HG03342 (cell line): ENCODE data around the gene OMP.

Experiments
- ATAC-seq: cut with Tn5 transposase; IDR thresholded peaks from one replicate; pipeline ENCODE4 v1.9.1; 2021; ENCODE audit warnings: mild to moderate bottlenecking, moderate library complexity; ENCODE audit not compliant: unreplicated experiment

The OMP gene

DNA sequence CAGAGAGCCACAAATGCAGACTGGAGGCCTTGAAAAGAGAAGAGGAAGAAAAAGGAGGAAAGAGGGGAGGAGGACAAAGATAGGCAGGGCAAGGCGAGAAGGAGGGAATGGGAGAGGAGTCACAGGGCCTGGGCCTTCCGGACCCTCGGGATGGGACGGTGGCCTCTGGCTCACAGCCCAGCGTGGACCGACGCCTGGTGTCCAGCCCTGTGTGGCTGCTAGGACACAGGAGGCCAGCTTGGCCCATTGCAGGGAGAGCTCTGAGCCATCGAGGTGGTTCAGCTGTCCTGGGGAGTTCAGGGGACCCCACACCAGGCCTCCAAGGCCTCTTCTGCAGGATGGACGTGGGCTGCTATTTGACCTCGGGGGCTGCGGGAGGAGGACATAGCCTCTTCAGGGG is 34.8 kb downstream of the OMP start:
- ATAC-seq = no peak

DNA sequence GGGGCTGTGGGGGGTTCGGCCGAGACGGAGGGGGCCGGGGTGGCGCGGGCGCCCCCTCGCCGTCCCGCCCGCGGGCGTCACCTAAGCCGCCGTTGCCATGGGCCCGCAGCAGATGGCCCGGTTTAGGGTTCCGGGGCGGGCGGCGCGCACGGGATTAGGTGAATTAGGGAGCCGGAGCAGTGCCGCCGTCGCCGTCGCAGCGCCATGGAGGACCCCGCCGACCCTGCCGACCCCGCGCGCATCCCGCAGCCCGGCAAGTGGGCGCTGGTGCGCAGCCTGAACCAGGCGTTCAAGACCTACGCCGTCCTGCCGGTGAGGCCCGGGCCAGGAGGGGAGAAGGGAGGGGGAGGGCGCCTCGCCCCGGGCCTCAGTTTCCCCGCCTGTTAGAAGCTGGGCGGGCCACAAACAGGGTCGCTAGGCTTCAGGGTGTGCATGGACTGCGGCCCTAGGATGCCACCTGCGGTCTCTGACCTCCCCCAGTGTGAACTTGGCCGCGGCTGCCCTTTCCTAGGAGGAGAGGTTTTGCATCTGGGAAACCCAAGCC is 35.5 kb downstream of the OMP start:
- no peak for ATAC-seq

DNA sequence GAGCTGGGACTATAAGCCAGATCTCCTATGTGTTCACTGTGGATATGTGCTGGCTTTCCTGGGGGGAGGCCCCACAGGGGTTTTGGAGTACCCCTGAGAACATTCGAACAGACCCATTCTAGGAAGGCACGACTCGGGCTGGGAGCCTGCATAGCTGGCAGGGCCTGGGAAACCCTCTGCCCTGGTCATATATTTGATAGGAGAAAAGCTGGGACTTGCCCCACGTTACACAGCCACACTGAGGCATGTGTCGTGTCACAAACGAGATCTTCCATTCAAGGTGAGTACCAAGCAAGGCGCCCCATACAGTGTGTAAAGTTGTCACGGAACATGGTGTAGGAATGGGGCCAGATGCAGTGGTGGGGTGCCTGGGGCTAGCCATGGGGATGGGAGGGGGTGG is 36.6 kb downstream of the OMP start:
- no peak for ATAC-seq

DNA sequence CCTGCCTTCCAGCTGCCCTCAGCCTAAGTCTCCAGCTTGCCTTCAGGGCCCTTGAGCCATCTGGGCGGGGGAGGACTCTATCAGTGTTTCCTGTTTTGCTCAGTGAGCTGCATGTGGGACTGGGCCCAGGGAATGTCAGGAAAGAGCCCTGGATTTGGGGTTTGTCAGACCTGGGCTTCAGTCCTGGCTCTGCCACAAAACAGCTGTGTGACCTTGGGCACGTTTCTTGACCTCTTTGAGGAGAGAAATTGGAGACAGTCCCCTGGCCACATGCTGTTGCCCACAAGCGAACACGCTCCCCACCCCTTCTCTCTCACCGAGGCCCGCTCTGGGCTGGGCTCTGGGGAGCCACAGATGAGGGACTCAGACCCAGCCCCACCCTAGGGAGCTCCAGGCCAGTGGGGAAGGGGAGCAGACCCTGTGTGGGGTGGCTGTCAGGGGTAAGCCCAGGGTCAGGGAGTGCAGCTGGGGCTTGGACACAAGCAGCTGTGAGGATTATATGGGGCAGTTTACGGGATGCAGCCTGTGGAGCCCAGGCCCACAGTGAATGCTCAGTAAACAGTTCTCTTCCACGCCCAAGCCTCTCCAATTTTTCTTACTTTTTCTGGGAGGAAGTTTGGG is 37.7 kb downstream of the OMP start:
- no peak for ATAC-seq

DNA sequence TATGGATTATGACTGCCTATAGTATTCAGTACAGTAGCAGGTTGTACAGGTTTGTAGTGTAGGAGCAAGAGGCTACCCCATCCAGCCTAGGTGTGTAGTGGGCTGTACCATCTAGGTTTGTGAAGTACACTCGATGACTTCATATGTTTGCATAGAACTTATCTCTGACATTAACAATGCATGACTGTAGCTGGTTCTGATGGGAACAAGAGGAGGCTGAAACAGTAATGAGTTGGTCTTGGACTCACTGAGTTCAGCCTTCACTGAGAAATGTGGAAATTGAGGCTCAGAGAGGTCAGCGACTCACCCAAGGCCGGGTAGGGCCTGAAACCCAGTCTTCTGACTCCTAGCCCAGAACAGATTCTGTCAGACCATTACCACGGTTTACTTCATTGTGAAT is 38.4 kb downstream of the OMP start:
- no peak for ATAC-seq

DNA sequence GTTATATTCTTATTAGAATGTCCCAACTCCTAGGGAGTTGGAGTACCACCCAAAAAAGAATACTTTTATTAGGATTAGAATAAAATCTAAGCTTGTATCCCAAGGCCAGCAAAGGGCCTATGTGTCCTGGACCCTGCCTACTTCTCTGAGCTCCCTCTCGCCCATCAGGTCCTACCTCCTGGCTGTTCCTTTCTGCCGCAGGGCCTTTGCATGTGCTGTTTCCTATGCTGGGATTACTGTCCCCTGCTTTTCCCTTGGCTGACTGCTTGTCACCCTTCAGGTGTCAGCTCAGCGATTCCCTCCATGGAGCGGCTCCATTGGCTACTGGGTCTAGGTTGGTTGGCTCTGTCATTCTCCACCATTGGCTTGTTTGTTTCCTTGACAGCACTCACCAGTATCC is 38.8 kb downstream of the OMP start:
- no peak for ATAC-seq

DNA sequence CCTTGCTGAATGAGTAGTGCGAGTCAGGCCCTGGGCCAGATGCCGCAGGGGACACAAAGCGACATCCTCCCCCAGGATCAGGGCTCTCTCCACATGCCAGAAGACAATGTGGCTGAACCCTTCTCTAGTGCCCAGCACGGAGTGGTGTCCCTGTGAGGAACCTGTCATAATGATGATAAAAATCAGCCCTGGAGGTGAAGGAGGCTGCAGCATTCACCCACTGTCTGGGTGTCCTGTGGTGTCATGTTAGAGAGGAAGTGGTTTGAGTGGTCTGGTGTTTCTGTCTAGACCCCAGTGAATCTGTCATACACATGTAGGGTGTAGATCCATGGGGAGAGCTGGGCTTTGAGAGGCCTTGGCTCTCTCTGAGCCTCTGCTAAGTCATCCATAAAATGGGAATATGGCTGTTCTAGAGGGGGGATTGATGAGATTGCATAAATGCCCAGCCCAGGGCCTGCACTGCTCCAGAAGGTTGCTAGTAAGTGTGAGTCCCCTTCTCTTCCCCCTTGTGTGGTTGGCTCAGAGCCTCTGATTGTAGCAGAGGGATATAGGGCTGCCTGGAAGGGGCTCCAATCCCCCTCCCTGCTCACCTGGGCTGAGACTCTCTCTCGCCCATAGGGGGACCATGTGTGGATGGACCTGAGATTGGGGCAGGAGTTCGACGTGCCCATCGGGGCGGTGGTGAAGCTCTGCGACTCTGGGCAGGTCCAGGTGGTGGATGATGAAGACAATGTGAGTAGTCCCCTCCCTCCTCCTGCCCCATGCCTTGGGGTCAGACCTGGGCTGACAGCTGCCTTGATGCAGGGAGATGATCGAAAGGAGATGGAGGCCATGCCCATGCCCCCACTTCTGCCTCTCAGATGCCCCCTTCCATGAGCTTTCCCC is 39.7 kb downstream of the OMP start:
- no peak for ATAC-seq

DNA sequence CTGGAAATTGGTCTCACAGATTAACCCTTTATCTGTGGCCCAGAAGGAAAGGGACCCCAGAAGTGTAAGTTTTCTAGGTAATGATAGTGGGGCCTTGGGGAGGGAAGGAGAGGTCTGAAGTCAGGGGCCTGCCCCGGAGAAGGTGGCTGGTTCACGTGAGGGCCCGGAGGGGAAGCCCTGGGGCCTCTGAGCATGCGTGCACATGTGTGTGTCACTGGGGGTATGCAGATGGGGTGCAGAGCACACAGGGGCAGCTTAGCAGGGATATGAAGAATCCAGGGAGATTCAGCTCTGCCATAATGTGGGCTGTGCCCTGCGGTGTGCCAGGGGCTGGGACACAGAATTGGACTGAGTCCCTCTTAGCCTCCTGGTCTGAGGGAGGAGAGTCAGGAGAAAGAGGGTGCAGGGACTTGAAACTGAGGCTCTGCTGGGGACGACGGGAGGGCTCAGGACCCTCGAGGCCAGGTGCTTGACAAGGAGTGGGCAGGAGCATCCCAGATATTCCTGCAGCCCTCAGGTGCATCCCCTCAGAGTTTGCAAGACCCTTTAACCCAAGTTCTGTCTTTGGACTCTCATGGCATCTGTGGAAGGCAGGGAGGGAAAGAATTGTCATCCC is 40.9 kb downstream of the OMP start:
- ATAC-seq = no peak

DNA sequence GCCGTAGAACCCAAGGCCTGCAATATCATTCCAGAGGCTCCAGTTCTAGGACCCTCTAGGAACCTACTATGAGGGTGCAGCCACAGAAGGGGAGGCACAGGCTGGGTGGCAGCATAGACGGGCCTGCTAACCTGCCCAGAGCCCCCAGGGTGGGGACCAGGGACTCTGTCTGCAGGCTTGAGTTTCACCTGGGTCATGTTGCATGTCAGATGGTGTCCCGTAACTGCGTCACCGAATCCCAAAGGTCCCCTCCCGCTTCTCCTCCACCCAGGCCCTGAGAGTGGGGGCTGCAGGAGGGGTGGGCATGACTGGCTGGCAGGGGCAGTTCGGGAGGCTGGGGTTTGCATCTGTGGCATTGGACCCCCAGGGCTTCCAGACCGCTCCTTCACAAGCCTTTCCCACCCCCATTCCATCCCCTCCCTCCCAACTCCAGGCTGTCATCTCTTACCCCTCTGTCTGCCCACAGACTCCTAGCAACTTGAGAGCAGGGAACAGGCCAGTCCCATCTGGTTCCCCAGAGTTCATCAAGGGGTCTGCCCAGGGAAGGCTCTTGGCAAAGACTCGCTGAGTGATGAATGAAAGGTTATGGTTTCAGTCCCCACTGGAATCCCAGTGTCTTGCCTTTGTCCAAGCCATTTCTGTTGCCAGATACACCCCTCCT is 41.7 kb downstream of the OMP start:
- no peak for ATAC-seq

DNA sequence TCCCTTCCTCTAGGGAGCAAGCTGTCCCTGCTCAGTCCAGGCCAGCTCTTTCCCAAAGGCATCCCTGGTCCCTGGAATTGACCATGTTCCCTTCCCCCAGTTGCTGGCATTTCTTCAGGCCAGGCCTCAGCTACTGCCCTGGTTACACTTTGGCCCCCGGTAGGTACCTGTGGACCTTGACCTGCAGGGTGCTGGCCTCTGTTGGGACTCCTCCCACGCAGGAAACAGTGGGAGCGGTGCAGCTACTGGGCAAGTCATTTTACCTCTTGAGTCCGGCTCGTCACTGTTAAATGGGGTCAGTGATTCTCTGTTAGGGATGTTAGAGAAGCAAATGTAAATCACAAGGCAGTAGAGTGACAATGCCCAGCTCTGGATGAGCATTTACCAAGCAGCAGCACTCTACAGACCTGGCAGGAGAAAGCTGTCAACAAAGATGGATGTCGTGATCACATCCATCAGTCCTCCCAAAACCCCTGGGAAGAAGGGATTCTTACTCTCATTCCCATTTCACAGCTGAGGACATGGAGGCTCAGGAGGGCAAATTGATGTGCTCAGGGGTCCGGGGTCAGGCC is 42.3 kb downstream of the OMP start:
- ATAC-seq = no peak

DNA sequence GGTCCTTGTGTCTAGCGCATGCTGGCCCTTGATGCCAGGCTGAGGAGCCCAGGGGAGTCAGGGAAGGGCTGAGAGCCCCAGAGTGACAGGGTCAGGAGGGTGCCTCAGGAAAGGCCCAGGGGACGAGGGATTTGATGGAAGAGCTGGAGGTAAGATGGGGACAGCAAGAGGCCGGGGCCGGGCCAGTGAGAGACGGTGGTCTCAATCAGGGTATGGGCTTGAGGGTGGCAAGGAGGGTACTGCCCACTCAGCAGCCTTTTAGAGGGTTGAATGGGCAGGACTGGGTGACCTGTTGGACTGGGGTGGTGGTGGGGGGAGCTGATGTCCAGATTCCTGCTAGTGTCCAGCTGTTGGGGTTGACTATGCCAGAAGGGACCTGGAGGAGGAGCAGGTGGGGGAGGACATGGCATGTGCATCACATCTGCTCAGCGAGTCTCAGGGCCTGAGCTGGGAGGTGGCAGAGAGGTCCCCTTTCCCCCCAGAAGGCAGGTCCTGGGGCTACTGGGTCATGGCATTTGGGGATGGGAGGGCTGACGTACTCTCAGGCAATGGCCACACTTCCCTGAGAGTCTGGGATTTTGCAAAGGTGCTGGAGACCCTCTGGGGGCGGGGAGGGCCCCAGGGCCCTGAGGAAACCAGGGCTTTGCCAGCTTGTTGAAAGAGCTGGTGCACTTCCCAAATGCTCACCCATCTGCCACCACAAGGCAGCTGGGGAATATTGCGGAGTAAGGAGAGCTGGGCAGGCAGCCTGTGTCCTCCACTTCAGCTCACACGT is 43.8 kb downstream of the OMP start:
- ATAC-seq = no peak

DNA sequence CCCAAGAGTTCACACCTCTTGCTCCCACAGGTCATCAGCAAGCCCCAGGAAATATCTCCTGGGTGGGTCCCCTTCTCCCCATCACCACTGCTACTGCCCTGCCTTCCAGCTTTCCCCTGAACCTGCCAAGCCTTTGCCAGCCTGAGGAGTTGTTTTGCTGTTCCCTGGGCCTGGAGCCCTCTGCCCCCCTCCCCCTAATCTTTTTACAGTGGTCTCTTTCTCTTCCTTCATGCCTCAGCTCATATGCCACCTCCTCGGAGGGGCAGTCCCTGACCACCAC is 44.3 kb downstream of the OMP start:
- ATAC-seq = no peak

DNA sequence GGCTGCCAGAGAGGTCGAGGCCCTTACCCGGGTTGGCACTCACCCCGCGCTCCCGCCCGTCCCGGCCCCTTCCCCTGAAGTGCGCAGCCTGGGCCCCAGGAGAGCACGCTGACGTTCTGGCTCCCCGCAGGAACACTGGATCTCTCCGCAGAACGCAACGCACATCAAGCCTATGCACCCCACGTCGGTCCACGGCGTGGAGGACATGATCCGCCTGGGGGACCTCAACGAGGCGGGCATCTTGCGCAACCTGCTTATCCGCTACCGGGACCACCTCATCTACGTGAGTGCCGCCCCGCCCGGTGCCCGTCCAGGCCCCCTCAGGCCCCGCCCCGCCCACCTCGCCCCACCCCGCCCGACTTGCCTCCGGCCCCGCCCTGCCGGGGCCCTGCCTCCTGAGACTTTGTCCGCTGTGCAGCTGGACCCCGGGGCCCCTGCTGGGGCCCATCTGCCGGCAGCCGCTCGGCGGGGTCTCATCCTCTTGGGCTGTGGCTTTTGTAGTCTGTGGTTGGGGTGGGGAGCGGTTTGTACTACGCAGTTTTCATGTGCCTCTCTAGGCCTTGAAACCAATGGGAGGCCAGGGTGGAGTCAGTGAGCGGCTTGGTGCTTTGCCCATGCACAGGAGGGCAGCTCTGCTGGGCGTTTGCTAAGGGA is 45.2 kb downstream of the OMP start:
- ATAC-seq = no peak

DNA sequence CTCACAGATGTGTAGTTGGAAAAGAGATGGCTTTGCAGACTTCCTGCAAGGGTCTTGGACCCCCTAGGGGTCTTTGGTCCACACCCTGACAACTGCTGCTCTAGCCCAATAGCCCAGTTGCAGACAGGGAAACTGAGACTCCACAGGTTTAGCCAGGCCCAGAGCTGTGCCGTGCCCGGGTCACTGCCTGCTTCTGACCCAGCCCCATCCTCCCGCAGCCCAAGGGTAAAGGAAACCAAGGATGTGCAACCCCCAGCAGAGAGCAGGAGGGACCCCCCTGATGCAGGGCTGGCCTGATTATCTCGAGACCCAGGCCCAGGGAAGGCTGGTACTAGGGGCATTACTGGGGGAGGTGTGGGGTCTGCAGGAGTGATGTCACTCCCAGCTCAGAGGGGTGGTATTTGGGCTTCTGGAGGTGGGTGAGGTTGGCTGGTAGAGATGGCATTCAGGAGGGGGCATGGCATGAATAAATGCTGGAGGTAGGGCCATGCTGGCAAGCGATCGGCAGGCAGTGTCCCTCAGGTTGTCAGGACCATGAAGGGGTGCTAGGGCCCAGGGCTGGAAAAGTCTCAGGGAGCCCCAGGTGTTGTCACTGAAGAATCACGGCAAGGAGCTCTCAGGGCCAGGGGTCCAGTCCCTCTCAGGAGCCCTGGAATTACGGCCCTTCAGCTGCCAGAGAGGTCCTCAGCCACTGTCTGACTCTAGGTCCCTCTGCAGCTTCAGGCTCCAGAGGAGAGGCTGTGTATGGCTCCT is 46.5 kb downstream of the OMP start:
- ATAC-seq = no peak

DNA sequence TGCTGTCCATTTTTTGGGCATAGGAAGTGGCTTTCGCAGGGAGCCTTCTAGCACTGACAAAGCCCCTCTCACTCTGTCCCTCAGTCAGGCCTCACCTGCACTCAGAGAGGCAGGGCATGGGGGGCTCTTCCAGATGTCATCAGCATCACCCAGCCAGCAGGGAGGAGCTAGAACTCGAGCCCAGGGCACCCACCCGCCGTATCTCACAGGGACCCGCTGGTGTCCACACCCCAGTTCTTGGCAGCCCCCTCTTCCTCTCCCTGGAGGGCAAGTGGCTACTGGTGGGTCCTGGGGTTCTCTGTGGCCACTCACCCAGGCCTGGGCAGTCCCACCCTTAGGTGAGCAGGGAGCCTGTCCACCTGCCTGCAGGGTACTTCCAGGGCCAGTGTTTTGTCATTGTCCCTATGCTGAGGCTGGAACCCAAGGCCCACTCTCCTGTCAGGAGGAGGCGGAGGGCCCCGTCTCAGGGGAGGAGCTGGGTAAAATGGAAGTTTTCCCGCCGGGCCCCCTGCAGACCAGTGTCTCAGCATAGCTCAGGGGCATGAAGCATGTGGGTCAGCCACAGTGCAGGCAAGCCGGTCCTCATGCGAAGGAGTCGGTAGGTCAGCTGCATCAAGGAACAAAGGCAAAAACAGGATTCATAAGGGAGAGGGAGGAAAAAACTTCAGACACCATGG is 47.2 kb downstream of the OMP start:
- ATAC-seq = no peak

DNA sequence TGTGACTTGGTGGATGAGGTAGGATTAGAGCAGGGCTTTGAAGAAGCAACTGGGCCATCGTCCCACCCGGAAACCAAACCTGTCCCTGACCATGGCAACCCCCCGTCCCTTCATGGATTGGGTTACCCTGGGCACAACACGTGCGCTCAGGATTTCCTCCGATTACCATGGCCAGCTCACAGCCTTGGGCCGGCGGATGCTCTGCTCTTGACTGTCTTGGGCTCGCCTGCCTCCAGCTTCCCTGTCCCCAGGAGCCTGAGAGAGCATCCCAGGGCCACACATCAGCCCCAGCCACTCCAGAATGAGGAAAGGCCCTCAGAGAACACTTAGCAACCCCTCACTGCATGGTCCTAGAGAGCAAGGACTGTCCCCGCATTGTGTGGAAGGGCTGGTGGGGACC is 48.2 kb downstream of the OMP start:
- ATAC-seq = no peak

DNA sequence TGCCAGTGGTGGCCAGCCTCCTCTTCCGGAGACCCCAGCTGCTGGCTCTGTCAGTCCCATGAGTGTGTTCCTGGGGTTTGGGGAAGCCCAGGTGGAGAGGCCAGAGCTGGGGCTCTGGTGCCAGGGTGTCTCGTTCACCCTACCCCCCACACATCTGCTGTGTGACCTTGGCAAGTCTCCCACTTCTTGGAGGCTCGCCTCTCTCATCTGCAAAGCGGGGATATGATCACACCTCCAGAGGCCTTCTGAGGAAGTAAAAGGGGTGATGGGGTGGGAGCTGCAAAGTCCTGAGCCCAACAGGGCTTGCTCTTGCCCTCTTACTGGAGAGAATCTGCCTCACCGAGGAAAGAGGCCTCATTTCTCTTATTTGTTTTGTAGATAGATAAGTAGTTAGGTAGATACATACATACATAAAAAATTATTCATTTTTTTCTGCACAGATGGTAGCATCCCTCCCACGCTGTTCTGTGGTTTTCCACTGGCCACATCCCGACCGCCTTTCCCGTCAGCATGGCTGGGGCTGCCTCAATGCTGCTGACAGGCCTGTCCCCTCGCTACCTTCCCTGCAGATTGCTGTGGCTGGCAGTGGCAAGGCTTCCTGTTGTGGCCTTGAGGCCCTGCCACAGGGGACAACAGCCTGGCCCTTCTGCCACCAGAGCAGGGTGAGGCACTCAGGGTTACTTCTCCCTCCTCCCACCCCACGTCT is 49.3 kb downstream of the OMP start:
- ATAC-seq = no peak

DNA sequence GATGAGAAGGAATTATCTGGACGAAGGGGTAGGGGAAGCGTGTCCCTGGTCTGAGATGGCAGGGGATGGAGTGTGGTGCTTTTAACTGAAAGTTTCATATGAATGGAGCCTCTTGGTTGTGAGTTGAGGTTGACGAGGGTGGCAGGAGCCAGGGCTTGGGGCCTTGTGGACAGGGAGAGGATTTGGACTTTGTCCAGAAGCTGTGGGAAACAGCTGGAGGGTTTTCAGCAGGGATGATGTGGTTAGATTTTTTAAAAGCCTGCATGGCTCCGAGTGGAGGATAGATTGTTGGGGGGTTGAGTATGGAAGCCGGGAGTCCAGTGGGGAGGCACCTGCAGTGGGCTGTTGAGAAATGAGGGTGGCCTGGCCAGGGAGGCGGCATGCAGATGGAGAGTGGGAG is 50.2 kb downstream of the OMP start:
- no peak for ATAC-seq
